HG03064 (cell line): ENCODE data around the gene RREB1.

ENCODE experiments used
- ATAC-seq: cut with Tn5 transposase; IDR thresholded peaks from one replicate; pipeline ENCODE4 v1.9.1; 2021; ENCODE audit warnings: low read depth; ENCODE audit not compliant: unreplicated experiment

Gene RREB1

DNA sequence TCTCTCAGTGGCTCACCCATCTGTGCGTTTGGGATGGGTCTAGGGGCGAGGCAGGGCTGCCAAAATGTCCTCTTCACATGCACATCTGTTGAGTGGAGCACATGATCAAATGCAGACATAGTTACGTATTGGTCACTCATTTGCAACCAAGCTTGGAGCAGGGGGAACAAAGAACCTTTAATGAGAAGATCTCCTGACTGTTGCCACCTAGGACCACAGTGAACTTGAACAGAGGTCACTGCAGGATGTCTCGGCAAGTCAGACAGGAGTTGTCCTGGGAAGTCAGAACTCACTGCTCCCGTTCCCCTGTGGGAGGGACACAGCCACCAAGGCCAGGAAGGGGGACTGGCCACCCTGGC is 131.8 kb downstream of the RREB1 start:
- ATAC-seq: no peak

DNA sequence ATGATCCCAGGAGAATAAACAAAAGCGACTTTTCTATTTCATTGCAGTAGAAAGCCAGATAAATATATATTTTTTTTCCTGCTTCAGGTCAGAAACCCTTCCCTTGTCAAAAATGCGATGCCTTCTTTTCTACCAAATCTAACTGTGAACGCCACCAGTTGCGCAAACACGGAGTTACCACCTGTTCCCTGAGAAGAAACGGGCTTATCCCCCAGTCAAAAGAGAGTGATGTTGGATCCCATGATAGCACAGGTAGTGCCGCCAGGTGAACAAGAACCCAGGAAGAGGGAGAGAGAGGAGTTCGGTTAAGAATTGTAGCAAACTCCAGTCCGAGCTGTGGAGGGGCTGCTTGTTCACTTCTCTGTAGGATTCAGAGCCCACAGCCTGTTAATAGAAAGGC is 132.6 kb downstream of the RREB1 start:
- no peak for ATAC-seq

DNA sequence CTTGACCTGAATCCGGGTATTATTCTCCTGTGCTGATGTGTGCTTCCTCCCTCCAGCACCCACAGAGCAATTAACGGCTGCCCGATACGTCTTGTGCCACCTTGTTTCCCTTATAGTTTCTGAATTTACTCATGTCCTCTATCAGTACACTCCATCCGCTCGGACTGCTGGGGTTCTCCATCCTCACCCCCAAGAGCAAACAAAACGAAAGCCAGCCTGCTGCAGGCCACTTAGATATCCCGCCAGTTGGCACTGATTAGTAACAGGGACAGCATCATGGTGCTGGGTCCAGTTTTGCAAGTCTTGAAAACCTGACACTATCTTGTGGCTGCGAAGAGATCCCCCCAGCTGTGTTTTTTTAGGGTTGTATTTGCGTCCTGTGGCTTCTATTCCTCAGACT is 133.4 kb downstream of the RREB1 start:
- ATAC-seq: no peak

DNA sequence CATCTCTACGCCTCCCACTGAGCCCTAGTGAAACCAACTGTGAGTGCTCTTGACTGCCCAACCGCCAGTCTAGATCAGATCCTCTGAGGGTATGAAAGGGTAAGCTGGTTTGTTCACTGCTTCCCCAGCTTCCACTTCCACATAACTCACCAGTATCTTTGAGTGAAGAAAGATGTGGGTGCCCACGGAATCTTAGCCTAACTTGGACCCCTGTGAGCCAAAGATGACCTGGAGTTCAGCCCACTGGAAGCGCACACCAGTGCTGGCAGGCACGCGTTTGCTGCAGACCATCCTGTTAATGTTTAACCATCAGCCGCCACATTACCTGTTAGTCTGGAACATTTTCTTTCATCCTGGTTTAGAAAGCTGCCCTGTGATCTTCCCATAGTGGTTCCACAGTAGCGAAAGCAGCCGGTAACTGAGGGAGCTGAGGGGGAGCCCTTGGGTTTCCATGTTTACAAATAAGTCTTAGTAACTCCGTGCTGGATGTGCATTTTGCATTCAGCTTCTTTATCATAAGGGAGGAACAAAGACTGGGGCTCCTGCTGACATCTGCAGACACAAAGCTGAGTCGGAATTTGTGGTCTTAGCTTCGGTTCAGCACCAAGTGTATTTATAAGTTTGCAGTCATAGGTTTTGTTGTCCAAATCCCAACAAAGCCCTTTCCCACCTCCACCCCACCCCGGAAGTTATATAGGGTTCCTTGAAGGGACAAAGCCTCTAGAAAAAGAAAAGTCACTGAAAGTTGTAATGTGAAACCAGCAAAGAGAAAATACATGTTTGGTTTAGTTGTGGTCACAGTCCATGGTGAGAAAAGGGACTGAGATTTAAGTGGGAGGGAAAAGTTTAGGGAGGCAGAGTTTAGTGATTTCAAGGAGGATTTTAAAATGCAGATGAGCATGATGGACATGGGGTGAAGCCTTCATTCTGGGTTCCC is 134.2 kb downstream of the RREB1 start:
- ATAC-seq: no peak

DNA sequence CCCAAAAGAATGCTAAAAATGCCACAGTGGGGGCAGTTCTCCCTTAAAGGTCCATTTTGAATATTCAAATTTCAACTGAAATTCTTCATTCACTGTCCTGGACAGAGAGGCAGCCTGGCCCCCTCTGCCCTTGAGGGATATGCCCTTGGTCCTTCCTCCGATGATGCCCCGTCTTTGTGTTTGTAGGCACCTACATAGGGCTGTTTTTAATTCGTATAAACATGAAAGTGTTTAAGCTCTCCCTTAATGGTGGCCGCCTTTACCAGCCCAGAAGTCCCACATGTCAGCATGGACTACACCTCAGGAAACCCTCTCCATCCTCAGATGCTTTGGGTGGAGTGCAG is 135.0 kb downstream of the RREB1 start:
- no peak for ATAC-seq

DNA sequence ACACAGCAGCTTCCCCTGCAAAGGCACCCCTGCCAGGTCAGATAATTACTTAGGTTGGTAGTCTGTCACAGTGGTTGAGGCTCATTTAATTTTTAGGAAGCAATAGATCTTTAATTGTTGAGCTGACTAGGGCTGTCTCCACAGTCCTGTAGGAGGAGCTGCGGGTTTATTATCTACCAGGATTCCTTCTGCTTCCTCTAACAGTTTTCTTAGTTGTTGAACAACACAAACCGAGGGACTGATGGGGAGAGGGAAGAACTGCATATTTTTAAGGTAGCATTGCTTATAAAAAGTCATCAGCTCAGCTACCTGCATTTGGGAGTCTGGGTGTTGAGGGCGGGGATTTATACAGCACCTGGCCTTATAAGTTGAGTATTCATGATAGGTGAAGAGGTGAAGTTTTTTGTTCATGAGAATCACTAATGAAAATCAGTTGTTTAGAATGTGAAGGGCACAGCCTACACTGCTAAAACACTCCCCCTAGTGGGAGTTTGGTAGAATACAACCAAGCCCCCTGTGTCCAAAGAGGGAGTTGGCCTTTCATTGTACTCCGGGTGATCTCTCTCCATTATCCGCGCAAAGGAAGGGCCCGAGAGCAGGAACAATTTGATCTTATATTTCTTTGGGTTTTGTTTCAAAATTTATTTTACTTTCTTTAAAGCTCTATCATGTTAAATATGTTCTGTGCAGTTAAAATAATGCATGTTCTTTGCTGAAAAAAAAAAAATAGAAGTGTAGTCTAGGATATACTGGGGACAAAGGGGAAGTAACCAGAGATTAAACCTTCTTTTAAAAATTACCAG is 135.6 kb downstream of the RREB1 start:
- no peak for ATAC-seq

DNA sequence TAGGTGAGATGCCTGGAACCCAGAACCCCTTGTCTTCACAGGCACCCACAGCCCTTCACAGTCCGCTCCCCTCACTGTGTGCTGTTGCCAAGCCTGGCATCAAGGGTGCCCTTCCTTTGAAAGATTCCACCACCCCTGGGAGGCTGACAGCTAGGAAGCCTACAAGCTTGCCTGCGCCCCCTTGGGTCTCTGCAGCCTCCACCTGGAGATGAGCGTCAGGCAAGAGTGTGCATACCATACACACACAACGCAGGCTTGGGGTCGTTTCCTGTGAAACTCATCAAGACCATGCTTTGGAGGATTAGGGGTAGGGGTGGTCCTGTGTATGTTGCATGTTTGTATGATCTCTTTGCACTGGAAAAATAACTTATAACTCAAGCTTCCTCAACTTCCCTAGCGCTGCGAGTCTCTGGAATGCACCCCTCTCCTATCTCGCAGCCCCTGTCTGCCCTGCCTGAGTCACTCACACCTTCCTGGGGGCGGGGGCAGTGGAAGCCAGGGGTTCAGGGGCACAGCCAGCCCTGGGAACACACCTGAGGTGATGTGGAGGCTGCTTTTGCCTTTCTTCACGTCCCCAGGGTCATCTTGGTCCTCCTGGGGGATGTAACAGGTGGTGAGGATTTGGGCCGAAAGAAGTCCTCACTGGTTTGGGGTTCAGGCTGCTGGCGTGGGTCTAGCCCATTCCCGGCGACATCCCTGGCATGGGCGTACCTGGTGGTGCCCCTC is 138.1 kb downstream of the RREB1 start:
- no peak for ATAC-seq

DNA sequence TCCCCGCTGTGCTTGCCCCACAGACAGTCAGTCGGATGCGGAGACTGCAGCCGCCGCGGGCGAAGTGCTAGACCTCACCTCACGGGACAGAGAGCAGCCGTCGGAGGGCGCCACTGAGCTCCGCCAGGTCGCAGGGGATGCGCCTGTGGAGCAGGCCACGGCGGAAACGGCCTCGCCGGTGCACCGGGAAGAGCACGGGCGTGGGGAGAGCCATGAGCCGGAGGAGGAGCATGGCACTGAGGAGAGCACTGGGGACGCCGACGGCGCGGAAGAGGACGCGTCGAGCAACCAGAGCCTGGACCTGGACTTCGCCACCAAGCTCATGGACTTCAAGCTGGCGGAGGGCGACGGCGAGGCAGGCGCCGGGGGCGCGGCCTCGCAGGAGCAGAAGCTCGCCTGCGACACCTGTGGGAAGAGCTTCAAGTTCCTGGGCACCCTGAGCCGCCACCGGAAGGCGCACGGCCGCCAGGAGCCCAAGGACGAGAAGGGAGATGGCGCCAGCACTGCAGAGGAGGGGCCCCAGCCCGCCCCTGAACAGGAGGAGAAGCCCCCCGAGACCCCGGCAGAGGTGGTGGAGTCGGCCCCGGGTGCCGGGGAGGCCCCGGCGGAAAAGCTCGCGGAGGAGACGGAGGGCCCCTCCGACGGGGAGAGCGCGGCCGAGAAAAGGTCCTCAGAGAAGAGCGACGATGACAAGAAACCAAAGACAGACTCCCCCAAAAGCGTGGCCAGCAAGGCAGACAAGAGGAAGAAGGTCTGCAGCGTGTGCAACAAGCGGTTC is 138.8 kb downstream of the RREB1 start:
- ATAC-seq: no peak

DNA sequence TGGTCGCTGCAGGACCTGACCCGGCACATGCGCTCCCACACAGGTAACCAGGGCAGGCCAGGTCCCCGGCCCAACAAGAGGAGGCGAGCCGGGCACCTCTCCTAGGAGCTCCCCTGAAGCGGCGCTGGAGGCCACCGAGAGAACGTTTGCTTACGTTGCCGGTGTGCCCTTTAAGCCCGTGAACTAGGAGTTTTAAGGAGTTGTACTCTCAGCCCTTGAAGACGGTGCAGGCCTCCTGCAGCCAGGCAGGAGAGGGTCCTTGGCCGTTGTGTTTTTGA is 139.4 kb downstream of the RREB1 start:
- no peak for ATAC-seq

DNA sequence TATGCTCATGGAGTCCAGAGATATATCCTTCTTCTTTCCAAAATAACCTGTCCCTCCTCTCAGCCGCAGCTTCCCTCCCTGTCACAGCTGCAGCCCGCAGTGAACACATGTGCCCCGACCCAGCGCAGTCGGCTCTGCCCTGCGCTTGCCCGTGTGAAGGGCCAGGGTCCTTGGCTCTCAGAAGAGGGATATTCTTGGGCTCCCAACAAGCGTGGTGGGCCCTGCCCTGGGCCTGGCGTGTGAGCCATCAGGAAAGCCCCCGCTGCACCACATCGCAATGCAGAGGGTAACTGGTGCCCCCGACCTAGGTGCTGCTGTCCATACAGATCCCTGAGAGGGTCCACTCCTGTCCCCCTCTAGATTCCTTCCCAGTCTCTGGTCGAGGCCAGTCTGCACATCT is 140.1 kb downstream of the RREB1 start:
- ATAC-seq: no peak

DNA sequence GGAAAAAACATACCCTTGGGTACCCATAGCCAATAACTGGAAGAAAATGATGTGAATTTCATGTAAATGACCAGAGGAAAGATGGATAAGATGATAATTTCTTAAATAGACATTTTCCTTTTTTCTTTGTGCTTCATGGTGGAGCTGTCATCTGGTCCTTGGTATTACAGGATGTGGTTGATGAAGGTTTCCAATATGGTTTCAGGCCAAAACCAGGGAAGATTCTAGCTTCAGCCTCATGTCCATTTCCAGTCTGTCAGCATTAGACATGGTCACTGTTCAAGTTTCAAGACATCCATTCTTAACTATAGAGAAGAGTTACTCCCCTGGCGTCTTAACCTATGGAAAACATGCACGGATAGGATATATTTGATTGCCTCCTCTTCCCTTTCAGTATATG is 141.6 kb downstream of the RREB1 start:
- no peak for ATAC-seq

DNA sequence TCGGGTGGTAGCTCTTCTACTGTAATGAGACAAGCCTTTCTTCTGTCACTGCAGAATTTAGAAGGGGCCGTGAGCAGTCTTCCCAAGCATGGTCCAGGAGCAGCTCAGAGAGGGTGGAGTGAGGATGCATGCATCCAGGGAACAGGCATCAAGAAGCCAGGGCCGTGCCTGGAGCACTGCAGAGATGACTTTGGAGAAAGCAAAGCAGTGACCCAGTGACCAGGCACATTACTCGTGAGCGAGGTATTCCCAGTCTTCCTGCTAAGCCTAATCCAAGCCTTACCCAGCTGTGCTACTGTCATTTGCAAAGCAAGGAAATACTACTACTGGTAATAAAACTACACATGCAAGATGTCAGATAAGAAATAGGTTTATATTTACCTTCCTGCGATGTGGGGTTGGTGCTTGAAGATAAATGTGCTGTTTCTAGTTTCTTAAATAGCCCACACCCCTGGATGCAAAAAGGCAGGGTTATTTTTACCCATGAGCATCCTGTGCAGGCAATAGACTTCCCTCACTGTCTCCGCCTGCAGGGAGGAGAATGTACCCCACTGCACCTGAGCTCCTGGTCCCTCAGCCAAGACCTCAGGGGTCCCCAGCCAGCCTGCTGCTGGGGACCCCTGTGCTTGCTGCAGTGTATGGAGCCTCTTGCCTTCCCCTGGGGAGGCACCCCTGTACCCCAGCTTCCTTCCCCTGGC is 142.3 kb downstream of the RREB1 start:
- ATAC-seq: no peak

DNA sequence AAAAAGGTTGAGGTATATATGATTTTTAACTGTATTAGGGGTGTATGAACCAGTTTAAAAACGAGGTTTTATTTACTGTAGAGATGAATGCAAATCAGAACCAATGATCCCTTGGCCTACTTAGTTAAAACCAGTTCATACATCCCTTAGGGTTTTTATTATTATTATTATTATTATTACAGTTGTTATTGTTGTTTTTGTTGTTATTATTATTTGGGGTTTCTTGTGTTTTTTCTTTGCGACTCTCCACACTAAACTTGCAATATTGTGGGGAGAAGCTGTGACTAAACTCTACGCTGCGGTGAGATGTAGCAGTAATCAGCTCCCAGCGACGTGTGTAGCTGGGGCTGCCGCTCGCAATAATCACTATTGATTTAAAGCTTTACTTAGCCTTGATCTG is 143.1 kb downstream of the RREB1 start:
- ATAC-seq: no peak

DNA sequence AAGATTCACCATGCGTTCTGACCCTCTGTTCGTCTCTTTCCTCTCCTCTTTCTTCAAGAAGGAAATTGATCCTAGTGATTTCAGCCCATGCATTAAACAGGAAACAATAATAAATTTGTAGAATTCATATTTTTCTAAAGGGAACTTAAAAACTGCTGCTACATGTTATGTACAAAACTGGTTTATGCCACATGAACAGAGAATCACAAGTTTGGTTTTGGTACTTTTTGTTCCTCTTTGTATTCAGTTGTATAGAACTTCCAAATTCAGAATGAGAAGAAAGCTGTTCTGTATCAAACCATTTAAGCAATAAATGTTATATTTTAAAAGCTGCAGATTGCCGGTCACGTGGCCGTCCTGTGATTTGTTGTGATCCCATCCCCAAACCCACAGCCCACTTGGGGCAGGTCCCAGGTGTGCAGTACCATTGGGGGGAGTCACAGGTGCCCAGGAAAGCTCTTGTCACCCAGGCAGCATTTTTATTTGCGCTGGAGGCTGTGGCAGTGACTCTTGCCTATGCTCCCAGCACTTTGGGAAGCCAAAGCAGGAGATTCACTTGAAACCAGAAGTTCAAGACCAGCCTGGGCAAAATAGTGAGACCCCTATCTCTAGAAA is 144.0 kb downstream of the RREB1 start:
- ATAC-seq: no peak

DNA sequence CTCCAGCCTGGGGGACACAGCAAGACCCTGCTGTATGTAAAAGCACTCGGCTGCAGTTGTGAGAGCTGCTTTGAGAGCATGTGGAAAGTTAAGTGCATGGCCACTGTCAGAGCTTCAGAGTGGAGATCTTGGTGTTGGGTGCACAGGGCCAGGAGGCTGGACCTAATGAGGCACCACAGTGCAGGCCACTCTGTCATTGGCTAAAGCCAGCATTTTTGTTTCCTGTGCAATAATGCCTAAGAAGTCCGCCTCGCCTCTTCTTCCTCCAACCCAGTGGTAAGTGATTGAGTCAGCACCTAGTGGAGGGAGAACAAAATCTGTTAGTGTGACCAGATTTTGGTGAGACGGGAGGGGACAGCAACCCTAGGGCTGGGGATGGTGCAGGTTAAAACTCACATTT is 144.6 kb downstream of the RREB1 start:
- no peak for ATAC-seq

DNA sequence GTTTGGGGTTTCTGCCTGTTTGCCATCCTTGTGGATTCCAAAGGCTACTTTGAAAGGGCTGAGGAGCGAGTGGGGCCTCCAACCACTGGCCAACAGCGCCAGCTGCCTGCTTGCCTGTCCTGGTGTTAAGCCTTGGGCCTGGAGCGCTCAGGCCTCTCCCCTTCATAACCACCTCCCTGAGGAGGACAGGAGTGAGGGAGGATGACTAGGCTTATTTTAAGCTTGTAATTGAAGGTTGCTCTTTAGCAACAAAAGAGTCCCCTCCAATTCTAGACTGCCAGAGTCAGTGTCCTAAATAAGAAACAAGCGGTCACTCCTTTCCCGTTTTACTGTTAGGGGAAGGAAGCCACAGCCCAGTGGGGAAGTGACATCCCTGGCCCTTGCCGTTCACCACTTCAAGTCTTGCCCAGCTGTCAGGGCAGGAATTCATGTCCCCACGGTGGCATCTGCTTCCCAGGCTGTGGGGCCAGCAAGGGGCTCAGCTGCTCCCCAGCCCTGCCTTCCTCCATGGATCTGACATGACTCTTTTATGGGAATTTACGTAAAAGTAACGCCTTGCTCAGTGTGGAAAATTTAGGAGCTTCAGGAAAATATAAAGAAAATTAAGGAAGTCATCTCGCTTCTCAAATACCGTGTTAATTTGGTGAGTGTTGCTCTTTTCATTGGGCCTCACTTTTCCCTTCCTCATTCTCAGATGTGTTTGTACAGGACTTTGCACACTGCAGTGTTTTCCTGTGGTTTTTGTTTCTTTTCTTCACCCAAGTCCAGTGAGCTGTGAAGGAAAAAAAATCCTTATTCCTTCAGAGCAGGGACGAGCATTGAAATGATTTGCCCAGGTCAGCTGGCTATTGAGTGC is 147.4 kb downstream of the RREB1 start:
- no peak for ATAC-seq

DNA sequence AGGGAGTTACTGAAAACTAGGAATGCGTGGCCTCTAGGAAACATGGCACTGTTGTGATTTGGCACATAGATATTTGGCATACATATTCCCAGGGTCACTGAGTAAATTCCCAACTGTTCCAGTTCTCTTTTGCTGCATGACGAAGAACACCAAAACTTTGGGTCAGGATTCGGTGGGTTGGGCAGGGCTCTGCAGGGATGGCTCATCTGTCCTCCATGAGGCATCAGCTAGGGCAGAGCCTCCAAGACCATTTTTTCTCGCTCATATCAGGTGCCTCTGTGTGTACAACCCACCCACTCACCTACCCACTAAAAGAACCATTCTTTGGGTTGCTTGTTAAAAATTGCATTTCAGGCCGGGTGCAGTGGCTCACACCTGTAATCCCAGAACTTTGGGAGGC is 148.2 kb downstream of the RREB1 start:
- no peak for ATAC-seq

DNA sequence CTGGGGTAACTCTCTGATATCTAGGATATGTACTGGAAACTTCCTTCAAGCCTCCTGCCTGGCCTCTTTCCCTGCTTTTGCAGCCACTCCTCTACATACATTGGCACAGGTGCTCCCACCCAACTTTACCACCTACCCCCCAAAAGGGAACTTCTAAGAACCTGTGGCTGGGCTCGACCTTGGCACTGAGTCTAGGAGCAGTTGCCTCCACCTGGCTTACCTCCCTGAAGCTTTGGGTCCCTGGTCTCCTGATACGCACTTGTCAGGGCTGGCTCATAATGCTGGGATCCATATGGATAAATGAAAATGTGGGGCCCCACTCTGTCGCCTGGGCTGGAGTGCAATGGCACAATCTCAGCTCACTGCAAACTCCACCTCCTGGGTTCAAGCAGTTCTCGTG is 149.0 kb downstream of the RREB1 start:
- ATAC-seq: no peak
